Measurements from ENCODE around the gene ZNF33B.
"Not testable (repeated sequence)": the region's sequence is repeated elsewhere in the genome, so short reads cannot be mapped to it uniquely, and the experiment has no call there.

ZNF33B gene

GRCh38 chr10:42638055-42638820 lies at the start of gene ZNF33B:
TSS of gene ZNF33B (minus strand) at chr10:42638570. CDS start at chr10:42636928, 1,642 bp downstream.
- DNase-seq (ENCODE audit: low spot score) = peak; percentile 94

GRCh38 chr10:42684517-42684916 lies 46.1 kb upstream of the ZNF33B start:
- no peak for DNase-seq (ENCODE audit: low spot score)

DNA sequence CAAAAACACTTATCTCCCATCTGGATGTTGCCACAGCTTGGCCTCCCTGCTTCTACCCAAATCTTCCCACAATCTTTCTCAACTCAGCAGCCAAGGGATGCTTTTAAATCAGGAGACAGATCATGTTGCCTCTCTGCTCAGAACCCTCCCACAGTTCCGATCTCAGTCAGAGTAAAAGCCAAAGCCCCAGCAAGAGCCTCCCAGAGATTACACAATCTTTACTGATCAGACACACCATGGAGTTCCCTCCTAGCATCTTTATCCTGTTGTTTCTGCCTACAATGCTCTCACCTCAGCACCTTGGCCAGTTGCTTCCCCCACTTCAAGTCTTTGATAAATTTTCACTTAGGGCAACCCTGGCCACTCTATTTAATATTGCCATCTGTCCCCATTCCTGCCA lies 41.9 kb upstream of the ZNF33B start:
- no peak for DNase-seq (ENCODE audit: low spot score)

- DNase-seq (ENCODE audit: low spot score) = not testable (repeated sequence)
These were observed 27.0 kb upstream of the ZNF33B start for GRCh38 chr10:42665181-42665979.

DNA sequence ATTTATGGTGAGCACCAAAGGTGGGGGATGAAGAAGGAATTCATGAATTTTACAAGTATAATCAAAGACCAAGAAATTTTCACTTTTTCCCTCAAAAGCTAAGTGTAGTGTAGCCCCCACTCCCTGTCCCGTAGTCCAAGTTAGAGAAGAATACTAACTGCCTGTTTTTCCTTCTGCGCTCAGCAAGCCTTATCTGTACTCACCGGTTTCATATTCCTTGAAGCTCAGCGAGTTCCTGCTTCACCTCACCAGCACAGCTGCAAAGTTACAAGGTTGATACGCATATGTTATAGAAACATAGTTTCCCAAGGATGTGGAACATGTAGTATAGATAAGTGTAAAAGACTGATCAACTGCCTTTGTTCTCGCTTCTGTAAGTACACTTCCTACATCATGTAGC lies 16.0 kb upstream of the ZNF33B start:
- DNase-seq (ENCODE audit: low spot score) = no peak

DNA sequence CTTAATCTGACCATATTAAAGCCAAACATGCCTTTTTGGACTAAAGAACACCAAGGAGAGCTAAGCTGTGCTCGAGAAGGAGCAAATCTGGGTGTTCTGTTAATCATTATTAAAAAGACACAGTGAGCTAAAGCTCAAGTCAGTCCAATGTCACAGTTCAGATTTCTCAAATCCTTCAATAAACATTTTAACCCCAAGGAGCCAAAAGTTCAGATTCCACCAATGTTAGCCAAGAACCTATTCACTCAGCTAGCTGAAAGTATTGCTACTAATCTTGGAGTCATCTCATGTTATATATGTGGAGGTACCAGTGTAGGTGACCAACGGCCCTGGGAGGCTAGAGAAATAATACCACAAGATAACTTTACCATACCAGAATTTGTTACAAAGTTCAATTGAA lies 14.5 kb upstream of the ZNF33B start:
- DNase-seq (ENCODE audit: low spot score) = no peak

GRCh38 chr10:42650374-42650773 lies 12.0 kb upstream of the ZNF33B start:
- no peak for DNase-seq (ENCODE audit: low spot score)

DNA sequence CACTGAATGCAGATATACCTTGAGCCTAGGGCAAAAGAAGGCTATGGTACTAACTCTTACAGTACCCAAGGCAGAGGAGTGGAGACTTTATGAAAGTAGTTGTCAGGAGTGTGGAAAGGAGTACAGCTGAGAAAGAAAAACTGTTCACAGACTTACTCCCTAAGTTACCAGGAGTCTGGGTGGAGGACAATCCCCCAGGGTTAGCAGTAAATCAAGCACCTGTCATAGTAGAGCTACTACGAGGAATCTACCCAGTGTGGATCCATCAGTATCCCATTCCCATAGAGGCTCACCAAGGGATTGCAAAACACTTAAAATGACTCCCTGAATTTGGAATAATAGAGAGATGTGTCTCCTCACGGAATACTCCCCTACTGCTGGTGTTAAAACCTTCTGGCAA lies 10.1 kb upstream of the ZNF33B start:
- DNase-seq (ENCODE audit: low spot score) = no peak

- DNase-seq (ENCODE audit: low spot score) = no peak
These were observed 8.6 kb upstream of the ZNF33B start for GRCh38 chr10:42646687-42647640.

DNA sequence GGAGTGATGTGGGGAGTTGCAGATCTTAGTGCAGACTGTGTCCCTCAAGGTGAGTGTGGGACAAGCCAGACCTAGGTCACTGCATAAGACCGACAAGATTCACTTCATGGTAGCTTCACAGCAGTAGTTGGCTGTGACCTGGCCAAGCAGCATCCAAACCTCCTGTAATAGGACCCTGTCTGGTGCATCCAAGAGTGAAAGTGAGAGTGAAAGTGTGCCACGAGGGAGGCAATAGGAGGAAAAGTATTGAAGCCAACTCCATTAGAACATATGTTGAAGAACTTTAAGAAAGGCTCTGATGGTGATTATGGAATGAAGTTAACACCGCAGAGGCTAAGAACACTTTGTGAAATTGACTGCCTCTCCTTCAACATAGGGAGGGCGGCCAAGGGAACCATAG lies 7.8 kb upstream of the ZNF33B start:
- no peak for DNase-seq (ENCODE audit: low spot score)

DNA sequence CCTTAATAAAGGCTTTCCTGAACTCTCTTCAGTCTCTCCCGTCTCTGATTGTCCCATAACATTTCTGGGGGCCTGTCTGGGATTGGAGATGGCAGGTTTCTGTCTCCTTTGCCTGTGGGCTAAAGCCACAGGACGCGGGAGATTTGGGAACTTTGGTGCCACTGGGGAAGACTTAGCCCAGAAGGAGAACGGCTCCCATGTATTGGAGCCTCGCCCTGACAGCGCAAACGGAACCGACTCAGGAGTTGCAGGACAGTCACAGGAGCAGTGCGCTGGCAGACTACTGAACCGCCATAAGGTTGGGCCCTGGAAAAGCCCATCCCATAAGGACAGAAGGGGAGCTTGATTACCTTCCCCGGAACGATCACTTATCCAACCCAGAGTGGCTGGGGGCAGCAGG lies 7.1 kb upstream of the ZNF33B start:
- DNase-seq (ENCODE audit: low spot score) = no peak

GRCh38 chr10:42645103-42645502 lies 6.7 kb upstream of the ZNF33B start:
- no peak for DNase-seq (ENCODE audit: low spot score)

DNA sequence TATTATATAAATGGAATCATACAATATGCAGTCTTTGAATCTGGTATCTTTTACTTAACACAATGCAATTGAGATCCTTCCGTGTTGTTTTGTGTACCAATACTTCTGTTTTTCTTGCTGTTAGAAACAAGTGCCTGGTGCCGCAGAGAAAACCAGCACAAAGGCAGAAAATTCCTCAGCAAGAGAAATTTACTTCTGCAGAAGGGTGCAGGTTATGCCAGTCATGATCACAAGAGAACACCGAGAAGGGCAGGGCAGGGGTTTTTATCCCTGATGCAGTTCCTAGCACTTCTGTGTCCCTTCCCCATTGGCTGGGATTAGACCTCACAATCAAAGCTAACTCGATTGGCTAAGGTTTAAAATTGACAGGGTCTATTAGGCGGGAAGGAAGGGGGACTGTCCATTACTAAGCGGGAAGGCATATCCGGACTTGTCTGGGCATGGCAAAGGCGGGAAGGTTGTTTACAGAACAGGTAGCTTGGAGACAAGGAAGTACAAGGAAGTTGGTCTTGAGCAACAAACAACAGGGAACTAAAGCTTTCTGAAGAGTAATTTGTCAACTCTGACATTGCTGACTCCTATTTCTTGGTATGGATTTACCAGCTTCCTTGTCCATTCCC lies 2.4 kb upstream of the ZNF33B start:
- DNase-seq (ENCODE audit: low spot score) = no peak

- no peak for DNase-seq (ENCODE audit: low spot score)
These were observed 476 bp upstream of the ZNF33B start for GRCh38 chr10:42638821-42639270.

GRCh38 chr10:42637648-42638054 lies 719 bp downstream of the ZNF33B start:
- DNase-seq (ENCODE audit: low spot score) = no peak

GRCh38 chr10:42637142-42637541 lies 1.2 kb downstream of the ZNF33B start:
- DNase-seq (ENCODE audit: low spot score) = no peak

DNA sequence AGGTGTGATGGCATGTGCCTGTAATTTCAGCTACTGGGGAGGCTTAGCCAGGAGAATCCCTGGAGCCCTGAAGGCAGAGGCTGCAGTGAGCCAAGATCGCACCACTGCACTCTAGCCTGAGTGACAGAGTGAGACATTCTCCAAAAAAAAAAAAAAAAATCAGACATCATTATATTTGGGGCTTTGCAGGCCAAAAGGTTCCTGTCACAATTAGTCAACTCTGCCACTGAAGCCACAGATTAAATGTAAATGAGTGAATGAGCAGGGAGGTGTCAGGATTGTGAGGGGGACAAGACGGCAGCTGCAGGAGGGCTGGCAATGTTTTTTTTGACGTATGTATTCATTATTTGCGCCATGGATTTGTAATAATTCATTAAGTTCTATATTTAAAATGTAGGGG lies 3.3 kb downstream of the ZNF33B start:
- DNase-seq (ENCODE audit: low spot score) = no peak

GRCh38 chr10:42632564-42632963 lies 5.8 kb downstream of the ZNF33B start:
- no peak for DNase-seq (ENCODE audit: low spot score)

DNA sequence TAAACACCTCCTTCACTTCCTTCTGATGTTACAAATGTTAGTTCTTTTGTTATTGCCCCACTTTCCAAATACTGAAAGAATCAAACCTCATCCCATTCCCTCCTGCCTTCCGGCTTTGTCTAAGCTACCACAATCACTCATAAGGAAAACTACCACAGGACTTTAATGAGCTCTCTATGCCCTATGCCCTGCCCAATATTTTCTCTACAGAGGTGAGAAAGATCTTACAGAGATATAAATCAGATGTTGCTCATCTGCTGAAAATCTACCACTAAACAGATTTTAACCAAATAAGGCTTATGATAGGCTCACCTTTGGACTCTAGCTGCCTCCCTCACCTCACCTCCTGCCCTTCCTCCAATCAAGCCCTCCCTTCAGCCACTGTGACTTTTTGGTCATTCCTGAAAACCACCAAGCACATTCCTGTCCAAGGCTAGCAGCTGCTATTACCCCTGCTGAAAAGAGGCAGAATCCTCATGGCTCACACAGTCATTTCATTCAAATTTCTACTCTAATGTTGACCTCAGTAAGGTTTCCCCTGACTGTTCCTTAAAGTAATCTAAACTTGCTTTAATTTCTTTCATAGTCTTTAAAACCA lies 7.7 kb downstream of the ZNF33B start:
- no peak for DNase-seq (ENCODE audit: low spot score)

DNA sequence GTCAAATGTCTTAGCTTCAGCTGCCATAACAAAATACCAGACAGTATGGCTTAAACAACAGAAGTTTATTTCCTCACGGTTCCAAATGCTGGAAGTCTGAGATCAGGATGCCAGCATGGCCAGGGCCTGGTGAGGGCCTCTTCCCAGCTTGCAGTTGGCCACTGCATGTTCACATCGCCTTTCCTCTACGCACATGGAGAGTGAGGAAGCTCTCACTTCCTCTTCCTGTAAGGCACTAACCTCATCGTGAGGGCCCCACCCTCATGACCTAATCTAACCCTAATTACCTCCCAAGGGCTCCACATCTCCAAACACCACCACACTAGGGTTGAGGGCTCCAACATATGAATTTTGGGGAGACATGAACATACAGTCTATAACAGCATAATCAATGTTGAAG lies 14.4 kb downstream of the ZNF33B start:
- DNase-seq (ENCODE audit: low spot score) = no peak

- DNase-seq (ENCODE audit: low spot score) = no peak
These were observed 19.9 kb downstream of the ZNF33B start for GRCh38 chr10:42618424-42618823.
